ENCODE data around the gene DEGS1.

DNA sequence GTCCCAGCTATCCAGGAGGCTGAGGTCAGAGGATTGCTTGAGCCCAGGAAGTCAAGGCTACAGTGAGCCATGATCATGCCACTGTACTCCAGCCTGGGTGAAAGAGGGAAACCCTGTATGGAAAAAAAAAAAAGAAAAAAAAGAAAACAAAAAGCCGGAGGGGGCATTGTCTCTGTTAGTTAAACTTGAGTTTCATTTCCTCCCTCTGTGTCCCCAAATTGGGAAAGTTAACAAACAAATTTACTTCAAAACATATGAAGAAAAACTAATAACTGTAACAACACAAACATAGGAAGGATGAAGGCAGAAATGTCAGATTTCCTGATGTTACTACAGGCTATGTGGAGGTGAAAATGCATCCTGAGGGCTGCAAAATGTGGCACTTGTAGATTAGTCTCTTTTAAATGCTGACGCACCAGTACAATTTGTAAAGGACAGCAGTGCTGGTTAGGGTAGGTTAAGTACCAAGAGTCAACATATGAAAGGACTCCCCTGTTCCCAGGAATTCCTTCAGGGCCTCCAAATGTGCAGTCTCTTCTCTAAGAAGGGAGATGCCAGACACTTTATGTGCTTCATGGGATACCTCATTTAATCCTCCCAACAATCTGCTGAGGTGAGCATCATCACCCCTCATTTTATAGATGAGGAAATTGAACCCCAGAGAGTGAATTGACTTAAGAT, 52.9 kb downstream of the DEGS1 start:
- TF ChIP-seq, protein P1, sequence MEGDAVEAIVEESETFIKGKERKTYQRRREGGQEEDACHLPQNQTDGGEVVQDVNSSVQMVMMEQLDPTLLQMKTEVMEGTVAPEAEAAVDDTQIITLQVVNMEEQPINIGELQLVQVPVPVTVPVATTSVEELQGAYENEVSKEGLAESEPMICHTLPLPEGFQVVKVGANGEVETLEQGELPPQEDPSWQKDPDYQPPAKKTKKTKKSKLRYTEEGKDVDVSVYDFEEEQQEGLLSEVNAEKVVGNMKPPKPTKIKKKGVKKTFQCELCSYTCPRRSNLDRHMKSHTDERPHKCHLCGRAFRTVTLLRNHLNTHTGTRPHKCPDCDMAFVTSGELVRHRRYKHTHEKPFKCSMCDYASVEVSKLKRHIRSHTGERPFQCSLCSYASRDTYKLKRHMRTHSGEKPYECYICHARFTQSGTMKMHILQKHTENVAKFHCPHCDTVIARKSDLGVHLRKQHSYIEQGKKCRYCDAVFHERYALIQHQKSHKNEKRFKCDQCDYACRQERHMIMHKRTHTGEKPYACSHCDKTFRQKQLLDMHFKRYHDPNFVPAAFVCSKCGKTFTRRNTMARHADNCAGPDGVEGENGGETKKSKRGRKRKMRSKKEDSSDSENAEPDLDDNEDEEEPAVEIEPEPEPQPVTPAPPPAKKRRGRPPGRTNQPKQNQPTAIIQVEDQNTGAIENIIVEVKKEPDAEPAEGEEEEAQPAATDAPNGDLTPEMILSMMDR (IDR thresholded peaks at IDR 0.05), result no peak
- no peak for TF ChIP-seq POLR2A (IDR thresholded peaks at IDR 0.05)
